Stimulated activated CD8-positive, alpha-beta memory T cell treated with anti-CD3 and anti-CD28 coated beads, Interleukin-7, amount 100 ng/mL, for 48 hours (primary cell): ENCODE measurements around the gene TXLNG.
A peak's percentile ranks its signal among the peaks of the same experiment; 100 is the strongest.

ENCODE experiments used
- DNase-seq, 2 donors: peaks; one replicate each; pipeline ENCODE4 v3.0.0-alpha.2; 2020; ENCODE audit warnings: low read depth in 1 of 2; ENCODE audit errors: extremely low read depth in 1 of 2

TXLNG gene

GRCh38 chrX:16870862-16871815 lies 84.9 kb downstream of the TXLNG start:
- DNase-seq, result no peak

DNA sequence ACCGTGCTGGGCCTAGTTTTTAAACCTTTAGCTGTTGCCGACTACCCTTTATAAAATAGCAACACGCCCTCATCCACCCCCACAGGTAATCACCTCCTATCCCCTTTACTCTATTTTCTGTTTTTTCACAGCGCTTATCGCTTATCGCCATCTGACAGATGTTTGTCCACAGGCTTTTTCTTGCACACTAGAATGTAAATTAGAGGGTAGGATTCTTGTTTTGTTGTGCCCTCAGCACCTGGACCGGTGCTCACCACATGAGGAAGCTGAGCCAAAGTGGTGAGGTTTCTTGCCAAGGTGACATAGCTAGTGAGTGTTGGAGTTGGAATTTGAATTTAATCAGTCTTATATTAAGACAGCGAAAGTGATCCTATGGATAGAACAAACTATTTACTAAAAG lies 86.8 kb downstream of the TXLNG start:
- DNase-seq, result no peak

GRCh38 chrX:16874458-16875095 lies 88.3 kb downstream of the TXLNG start:
- DNase-seq, result no peak

- no peak for DNase-seq
These were observed 90.4 kb downstream of the TXLNG start for GRCh38 chrX:16876696-16877095.

DNA sequence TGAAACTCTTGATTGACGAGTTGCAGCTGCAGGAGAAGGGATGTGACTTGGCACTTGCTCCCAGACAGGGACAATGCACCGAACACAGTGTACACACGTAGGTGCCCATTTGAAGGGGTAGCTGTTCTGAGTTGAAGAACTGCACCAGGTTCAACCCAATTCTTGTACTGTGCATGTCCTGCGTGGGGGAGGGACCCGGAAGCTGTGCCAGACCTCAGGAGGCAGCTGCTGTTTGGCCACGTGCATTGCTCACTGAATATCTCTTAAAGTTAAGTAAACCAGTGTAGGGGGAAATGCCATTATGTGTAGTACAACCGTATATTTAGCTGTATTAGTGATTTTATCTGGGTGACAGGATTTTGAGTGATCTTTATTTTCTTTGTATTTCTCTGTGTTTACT lies 95.9 kb downstream of the TXLNG start:
- DNase-seq, result no peak

DNA sequence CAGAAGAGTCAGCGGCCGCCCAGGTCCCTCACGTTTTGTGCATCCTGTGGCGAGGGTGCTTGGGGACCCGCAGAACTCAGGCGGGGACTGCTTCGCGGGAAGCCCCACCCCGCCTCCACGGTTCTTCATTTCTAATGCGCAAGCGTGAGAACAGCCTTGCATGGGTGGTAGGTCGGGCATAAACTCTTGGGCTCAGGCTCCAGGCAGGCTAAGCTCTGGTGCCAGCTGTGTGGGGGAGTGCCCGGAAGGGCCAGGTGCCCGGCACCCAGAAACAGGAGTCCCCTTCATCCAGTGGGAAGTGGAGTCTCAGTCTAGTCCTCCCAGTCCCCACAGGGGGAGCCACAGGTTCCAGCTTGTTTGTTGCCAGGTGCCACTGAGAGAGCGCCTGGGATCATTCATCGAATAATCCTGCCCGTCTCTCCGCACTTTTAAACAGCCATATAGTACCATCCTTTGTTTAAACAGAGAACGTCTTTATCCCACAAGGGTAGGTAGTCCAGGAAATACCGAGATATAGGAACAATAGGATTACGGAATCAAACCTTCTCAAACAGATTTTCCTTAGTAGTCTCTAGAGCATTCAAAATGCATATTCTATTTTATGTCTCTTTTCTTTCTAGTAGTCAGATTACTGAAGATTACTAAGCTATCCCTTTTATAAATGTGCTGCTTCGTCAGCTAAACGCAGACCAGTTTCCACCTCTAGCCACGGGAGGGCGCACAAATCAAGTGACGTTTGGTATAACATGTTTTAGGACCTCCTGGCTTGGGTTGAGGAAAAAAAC lies 96.6 kb downstream of the TXLNG start:
- peak in 1 of 2 donors; percentile 53 for DNase-seq

GRCh38 chrX:16883487-16883804 lies 97.2 kb downstream of the TXLNG start:
- no peak for DNase-seq

DNA sequence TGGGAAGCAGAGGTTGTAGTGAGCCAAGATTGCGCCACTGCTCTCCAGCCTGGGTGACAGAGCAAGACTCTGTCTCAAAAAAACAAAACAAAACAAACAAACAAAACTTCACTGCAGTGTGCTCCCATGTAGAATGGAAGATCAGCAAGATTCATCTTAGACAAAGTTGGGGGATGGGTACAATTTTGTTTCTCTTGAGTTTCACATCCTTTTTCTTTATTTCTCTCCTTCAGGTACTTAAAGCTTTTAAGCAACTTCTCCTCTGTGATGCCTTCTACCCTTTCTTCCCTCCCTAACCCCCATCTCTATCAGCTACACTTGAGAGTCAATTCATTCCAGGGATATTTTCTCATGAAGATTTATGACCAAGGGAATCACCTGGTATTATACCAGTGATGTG lies 99.4 kb downstream of the TXLNG start:
- DNase-seq, result no peak

- peak in 1 of 2 donors; percentile 35 for DNase-seq
These were observed 106.5 kb downstream of the TXLNG start for GRCh38 chrX:16892504-16893362.
